GM12878 (cell line): Measurements from ENCODE around the gene ANGPTL4. TPM values are rescaled to one million over a fixed set of nuclear protein-coding genes. Genes with fewer than 3 reads are reported as not detected.

Experiments
- ATF7 ChIP-seq: fragments of 450-650 bp; IDR thresholded peaks from 2 replicates; pipeline ENCODE4 v1.6.1; 2016; ENCODE audit warnings: low read depth, mild to moderate bottlenecking
- IKZF2 ChIP-seq, 2 experiments: fragments of 450-650 bp; IDR thresholded peaks; 2 replicates each; pipeline ENCODE4 v1.6.1; 2017; ENCODE audit warnings: mild to moderate bottlenecking in 2 of 2, moderate library complexity in 2 of 2
- IRF4 ChIP-seq: IDR thresholded peaks from 2 replicates; pipeline ENCODE4 v1.6.1; 2011; ENCODE audit warnings: low read depth, low read length
- JUNB ChIP-seq: IDR thresholded peaks from 2 replicates; pipeline ENCODE4 v1.6.1; 2016; ENCODE audit warnings: antibody characterized with exemption, mild to moderate bottlenecking
- MEF2B ChIP-seq: fragments of 450-650 bp; IDR thresholded peaks from 2 replicates; pipeline ENCODE4 v1.6.1; 2018; ENCODE audit warnings: mild to moderate bottlenecking, moderate library complexity; ENCODE audit not compliant: partially characterized antibody, poor library complexity, severe bottlenecking
- NBN ChIP-seq: fragments of 450-650 bp; IDR thresholded peaks from 2 replicates; pipeline ENCODE4 v1.6.1; 2016
- NFYA ChIP-seq: IDR thresholded peaks from 2 replicates; pipeline ENCODE4 v1.6.1; 2011; ENCODE audit warnings: low read depth, mild to moderate bottlenecking, low read length, improper control_type of control experiment, borderline replicate concordance
- NR2F1 ChIP-seq: fragments of 450-650 bp; conservative IDR thresholded peaks from 2 replicates; pipeline ENCODE4 v1.6.1; 2017; ENCODE audit warnings: mild to moderate bottlenecking
- PAX5 ChIP-seq: IDR thresholded peaks from 2 replicates; pipeline ENCODE4 v1.6.1; 2011; ENCODE audit warnings: low read depth, low read length, borderline replicate concordance
- PAX8 ChIP-seq: fragments of 450-650 bp; IDR thresholded peaks from 2 replicates; pipeline ENCODE4 v1.6.1; 2017; ENCODE audit warnings: mild to moderate bottlenecking, moderate library complexity
- RAD51 ChIP-seq: fragments of 450-650 bp; IDR thresholded peaks from 2 replicates; pipeline ENCODE4 v1.6.1; 2016; ENCODE audit warnings: moderate library complexity, mild to moderate bottlenecking, inconsistent platforms
- RFX5 ChIP-seq: IDR thresholded peaks from 2 replicates; pipeline ENCODE4 v1.6.1; 2011; ENCODE audit warnings: low read depth, low read length, improper control_type of control experiment
- TCF7 ChIP-seq: IDR thresholded peaks from 2 replicates; pipeline ENCODE4 v1.6.1; 2014; ENCODE audit warnings: antibody characterized with exemption, borderline replicate concordance
- ZBED1 ChIP-seq: IDR thresholded peaks from 2 replicates; pipeline ENCODE4 v1.6.1; 2016; ENCODE audit warnings: borderline replicate concordance
- ZNF384 ChIP-seq: IDR thresholded peaks from 2 replicates; pipeline ENCODE4 v1.6.1; 2012; ENCODE audit warnings: low read depth, mild to moderate bottlenecking, low read length, improper control_type of control experiment, borderline replicate concordance
- ZNF687 ChIP-seq: fragments of 450-650 bp; IDR thresholded peaks from 2 replicates; pipeline ENCODE4 v1.6.1; 2017; ENCODE audit warnings: mild to moderate bottlenecking, moderate library complexity
- ZZZ3 ChIP-seq: IDR thresholded peaks from 2 replicates; pipeline ENCODE4 v1.6.1; 2011; ENCODE audit warnings: low read depth; ENCODE audit not compliant: control insufficient read depth, insufficient read length
- polyA plus RNA-seq, 11 experiments: library from polyadenylated mRNA; depleted of rRNA in 4 of 11; unstranded in 6 of 11; stranded (reverse) in 5 of 11; fragments of >200 nt; fragmentation: Nextera tagmentation in 4 of 11; fragmentation: Illumina TruSeq in 1 of 11; extraction: Ambion mirVana in 4 of 11; extraction: Trizol in 1 of 11; gene quantifications; 1 replicate in 1 of 11; 2 replicates in 10 of 11; pipeline versions ENCODE4 v1.2.1 to v1.2.3, GENCODE V29; 2011 to 2016; ENCODE audit warnings: inconsistent platforms in 2 of 11, missing spikeins in 2 of 11, low read depth in 1 of 11
- total RNA-seq, 4 experiments: library from RNA; depleted of rRNA in 3 of 4; stranded (reverse); fragments of >200 nt in 3 of 4; fragmentation: Illumina TruSeq in 1 of 4; extraction: Trizol in 1 of 4; gene quantifications; 2 replicates each; pipeline versions ENCODE4 v1.2.1 to v1.2.3, GENCODE V29; 2013 to 2021
- TF ChIP-seq, protein P1 (sequence below): fragments of 450-650 bp; IDR thresholded peaks from 2 replicates; pipeline ENCODE4 v1.6.1; 2017; ENCODE audit warnings: mild to moderate bottlenecking, low read depth, inconsistent platforms; ENCODE audit not compliant: poor library complexity, severe bottlenecking
- TF ChIP-seq, protein P2 (sequence below): IDR thresholded peaks from 2 replicates; pipeline ENCODE4 v1.6.1; 2012; ENCODE audit warnings: improper control_type of control experiment, low read depth, low read length; ENCODE audit not compliant: insufficient replicate concordance

ANGPTL4 gene
- total and polyA plus RNA-seq, 10 of the 15 experiments (the other 5 are each of a cell fraction or from before 2014, with no cell fraction given), result 0.45 TPM; not detected in 9

DNA sequence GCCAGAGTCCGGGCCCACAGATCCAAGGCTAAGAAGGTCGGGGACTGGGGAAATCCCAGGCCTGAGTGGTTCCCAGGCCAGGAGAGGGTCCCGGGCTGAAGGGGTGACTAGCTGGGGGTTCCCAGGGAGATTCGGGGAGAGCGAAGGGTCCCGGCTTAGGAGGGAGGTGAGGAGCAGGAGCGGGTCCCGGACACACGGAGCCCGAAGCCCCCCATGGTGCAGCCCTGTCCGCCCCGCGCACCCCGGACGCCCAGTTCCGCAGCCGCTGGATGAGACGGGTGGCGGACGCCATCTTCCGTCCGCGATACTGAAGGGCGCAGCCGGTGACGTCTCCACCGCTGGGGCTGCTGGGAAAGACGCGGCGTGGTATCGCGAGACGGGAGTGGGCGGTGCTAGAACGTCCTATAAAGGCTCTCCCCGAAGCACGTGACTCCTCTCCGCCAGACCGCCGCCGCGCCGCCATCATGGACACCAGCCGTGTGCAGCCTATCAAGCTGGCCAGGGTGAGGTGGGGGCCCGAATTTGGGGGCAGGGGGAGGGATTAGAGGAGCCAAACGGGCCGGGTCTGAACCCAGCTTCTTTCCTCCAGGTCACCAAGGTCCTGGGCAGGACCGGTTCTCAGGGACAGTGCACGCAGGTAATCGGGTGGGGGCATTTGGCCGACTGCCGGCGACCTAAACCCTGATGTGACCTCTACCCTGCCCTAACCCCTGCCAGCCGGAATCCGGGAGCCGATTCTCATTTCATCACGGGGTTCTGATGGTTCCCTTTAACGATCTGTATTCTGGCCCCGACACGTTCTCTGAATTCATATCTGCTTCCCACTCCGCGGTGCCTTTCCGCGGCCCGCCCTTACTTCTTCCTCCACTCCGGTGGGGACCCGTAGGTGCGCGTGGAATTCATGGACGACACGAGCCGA, 42.6 kb upstream of the ANGPTL4 start, which contains the start of the genes NDUFA7 and RPS28 (continued):
- TF ChIP-seq NR2F1 (peak; percentile 54), TCF7 (no peak), IKZF2 (IDR thresholded peaks at IDR 0.05) (peak in 1 of 2 experiments; percentile 7; a peak in 2 of 4 replicates), NBN (peak; percentile 81), MEF2B (peak; percentile 41), ZNF687 (peak; percentile 49; the same call in 1 of the 2 replicates), PAX8 (no peak), PAX5 (peak; percentile 23; the same call in 1 of the 2 replicates), RFX5 (0 out of 2 replicates have a peak, but pooled peaks have one; percentile 27), ATF7 (peak; percentile 85), RAD51 (peak; percentile 94), ZZZ3 (no peak), IRF4 (no peak), ZNF384 (no peak), NFYA (no peak), JUNB (no peak), ZBED1 (peak; percentile 36; the same call in 1 of the 2 replicates)
- TF ChIP-seq, protein P1, sequence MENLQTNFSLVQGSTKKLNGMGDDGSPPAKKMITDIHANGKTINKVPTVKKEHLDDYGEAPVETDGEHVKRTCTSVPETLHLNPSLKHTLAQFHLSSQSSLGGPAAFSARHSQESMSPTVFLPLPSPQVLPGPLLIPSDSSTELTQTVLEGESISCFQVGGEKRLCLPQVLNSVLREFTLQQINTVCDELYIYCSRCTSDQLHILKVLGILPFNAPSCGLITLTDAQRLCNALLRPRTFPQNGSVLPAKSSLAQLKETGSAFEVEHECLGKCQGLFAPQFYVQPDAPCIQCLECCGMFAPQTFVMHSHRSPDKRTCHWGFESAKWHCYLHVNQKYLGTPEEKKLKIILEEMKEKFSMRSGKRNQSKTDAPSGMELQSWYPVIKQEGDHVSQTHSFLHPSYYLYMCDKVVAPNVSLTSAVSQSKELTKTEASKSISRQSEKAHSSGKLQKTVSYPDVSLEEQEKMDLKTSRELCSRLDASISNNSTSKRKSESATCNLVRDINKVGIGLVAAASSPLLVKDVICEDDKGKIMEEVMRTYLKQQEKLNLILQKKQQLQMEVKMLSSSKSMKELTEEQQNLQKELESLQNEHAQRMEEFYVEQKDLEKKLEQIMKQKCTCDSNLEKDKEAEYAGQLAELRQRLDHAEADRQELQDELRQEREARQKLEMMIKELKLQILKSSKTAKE, result no peak
- TF ChIP-seq, protein P2, sequence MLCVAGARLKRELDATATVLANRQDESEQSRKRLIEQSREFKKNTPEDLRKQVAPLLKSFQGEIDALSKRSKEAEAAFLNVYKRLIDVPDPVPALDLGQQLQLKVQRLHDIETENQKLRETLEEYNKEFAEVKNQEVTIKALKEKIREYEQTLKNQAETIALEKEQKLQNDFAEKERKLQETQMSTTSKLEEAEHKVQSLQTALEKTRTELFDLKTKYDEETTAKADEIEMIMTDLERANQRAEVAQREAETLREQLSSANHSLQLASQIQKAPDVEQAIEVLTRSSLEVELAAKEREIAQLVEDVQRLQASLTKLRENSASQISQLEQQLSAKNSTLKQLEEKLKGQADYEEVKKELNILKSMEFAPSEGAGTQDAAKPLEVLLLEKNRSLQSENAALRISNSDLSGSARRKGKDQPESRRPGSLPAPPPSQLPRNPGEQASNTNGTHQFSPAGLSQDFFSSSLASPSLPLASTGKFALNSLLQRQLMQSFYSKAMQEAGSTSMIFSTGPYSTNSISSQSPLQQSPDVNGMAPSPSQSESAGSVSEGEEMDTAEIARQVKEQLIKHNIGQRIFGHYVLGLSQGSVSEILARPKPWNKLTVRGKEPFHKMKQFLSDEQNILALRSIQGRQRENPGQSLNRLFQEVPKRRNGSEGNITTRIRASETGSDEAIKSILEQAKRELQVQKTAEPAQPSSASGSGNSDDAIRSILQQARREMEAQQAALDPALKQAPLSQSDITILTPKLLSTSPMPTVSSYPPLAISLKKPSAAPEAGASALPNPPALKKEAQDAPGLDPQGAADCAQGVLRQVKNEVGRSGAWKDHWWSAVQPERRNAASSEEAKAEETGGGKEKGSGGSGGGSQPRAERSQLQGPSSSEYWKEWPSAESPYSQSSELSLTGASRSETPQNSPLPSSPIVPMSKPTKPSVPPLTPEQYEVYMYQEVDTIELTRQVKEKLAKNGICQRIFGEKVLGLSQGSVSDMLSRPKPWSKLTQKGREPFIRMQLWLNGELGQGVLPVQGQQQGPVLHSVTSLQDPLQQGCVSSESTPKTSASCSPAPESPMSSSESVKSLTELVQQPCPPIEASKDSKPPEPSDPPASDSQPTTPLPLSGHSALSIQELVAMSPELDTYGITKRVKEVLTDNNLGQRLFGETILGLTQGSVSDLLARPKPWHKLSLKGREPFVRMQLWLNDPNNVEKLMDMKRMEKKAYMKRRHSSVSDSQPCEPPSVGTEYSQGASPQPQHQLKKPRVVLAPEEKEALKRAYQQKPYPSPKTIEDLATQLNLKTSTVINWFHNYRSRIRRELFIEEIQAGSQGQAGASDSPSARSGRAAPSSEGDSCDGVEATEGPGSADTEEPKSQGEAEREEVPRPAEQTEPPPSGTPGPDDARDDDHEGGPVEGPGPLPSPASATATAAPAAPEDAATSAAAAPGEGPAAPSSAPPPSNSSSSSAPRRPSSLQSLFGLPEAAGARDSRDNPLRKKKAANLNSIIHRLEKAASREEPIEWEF, result no peak
